ENCODE data around the gene CD320. TPM values are rescaled to one million over a fixed set of nuclear protein-coding genes. Genes with fewer than 3 reads are reported as not detected.

Gene CD320
- total and polyA plus RNA-seq, 10 of the 15 experiments (the other 5 are each of a cell fraction or from before 2014, with no cell fraction given), result 1.1 to 134 (median 46.5) TPM

GRCh38 chr19:8256276-8257051 lies 51.7 kb downstream of the CD320 start:
- Histone ChIP-seq H4K20me1 (ENCODE audit: control insufficient read depth, insufficient read depth) (no peaks in the 10 kb centered on the region), H3K9ac (ENCODE audit: control insufficient read depth, insufficient read depth, low read length) (no peak overlapping the region), H3K27ac (ENCODE audit: control insufficient read depth, insufficient read depth) (no peak overlapping the region), H3K4me1 (ENCODE audit: control insufficient read depth, insufficient read depth, low read length) (no peaks in the 10 kb centered on the region), H3K79me2 (ENCODE audit: control insufficient read depth, insufficient read depth, low read length) (no peaks in the 10 kb centered on the region), H2AFZ (ENCODE audit: control insufficient read depth, low read depth, low read length) (no peak overlapping the region), H3K4me2 (ENCODE audit: control insufficient read depth, insufficient read depth) (no peak overlapping the region), H3K4me3 (no peak overlapping the region), H3K36me3 (ENCODE audit: control insufficient read depth in 2 of 2, insufficient read depth in 2 of 2, low read length in 1 of 2) (peaks cover 14 to 21% of the 10 kb centered on the region in 2 experiments; a peak in 3 of 4 replicates), H3K27me3 (replicated peaks in 1 of 2; ENCODE audit: control insufficient read depth in 2 of 2, insufficient read depth in 2 of 2, low read length in 1 of 2) (no peaks in the 10 kb centered on the region), H3K9me3 (replicated peaks; ENCODE audit: control insufficient read depth, insufficient read depth, low read length) (no peaks in the 10 kb centered on the region)
- no TSS peak for BruUV-seq (replicated peaks)
- in situ Hi-C loops (cut with MboI), result loop anchor here (10.0 kb wide), 2 partner anchors 242 to 312 kb away; partner anchors contain the start of gene TIMM44
- POLR2A ChIA-PET, result interaction anchor here (0.6 kb wide), 1 partner anchor 46 kb away, joined by 3 read pairs; no protein-coding TSS in a partner anchor
- RAD21 ChIA-PET (ENCODE audit: unreplicated experiment), result interaction anchor here (0.5 to 1.4 kb wide), 2 partner anchors 86 to 98 kb away, joined by 4 read pairs; no protein-coding TSS in a partner anchor
- SMC1A ChIA-PET (ENCODE audit: uncharacterized antibody, unreplicated experiment), result interaction anchor here (0.6 kb wide), 2 partner anchors 70 to 128 kb away, joined by 3 to 5 read pairs; no protein-coding TSS in a partner anchor
- FAIRE-seq (no peak), DNase-seq (ENCODE audit: low read depth, low spot score) (no peak), ATAC-seq (no peak)
- intact Hi-C loops (cut with micrococcal nuclease; ENCODE audit: unreplicated experiment), result no loop called here
- WGBS (ENCODE audit: insufficient coverage, insufficient replicate concordance, low lambda C conversion rate, missing lambda C conversion rate), result 97% methylated on average over 15 of the region's 15 CpGs
- CTCF ChIA-PET, result interaction anchor here (0.9 to 1.5 kb wide), 3 partner anchors 98 to 313 kb away, joined by 4 to 6 read pairs (median 5); partner anchors contain the start of gene TIMM44
- TF ChIP-seq PAX5 (IDR thresholded peaks at IDR 0.05; ENCODE audit: borderline replicate concordance, low read depth, low read length) (no peak), HCFC1 (IDR thresholded peaks at IDR 0.05; ENCODE audit: low read length) (no peak), ZNF24 (IDR thresholded peaks at IDR 0.05) (no peak), EED (IDR thresholded peaks at IDR 0.05; ENCODE audit: low read depth) (no peak), FOS (IDR thresholded peaks at IDR 0.05; ENCODE audit: borderline replicate concordance, extremely low read depth, insufficient read length) (no peak), MEF2A (IDR thresholded peaks at IDR 0.05; ENCODE audit: insufficient read depth, low read depth, low read length) (no peak), TAF1 (IDR thresholded peaks at IDR 0.05; ENCODE audit: borderline replicate concordance, low read depth, low read length) (no peak), POU2F2 (IDR thresholded peaks at IDR 0.05; ENCODE audit: borderline replicate concordance, low read depth, low read length) (no peak), MAX (IDR thresholded peaks at IDR 0.05; ENCODE audit: low read depth, low read length) (no peak), NFXL1 (IDR thresholded peaks at IDR 0.05; ENCODE audit: borderline replicate concordance) (no peak), FOXK2 (IDR thresholded peaks at IDR 0.05) (no peak), MYC (IDR thresholded peaks at IDR 0.05; ENCODE audit: insufficient read depth, insufficient read length, insufficient replicate concordance, low read length, severe bottlenecking) (no peak), PBX3 (IDR thresholded peaks at IDR 0.05; ENCODE audit: insufficient replicate concordance, low read depth, low read length) (no peak)
